Stomach smooth muscle (tissue), 2 donors: ENCODE measurements around the gene PGAP3.

Experiments
- H3K27ac ChIP-seq: one replicate; pipeline ENCODE4 v1.7.0; 2013; ENCODE audit warnings: mild to moderate bottlenecking, low read length, inconsistent platforms
- H3K27me3 ChIP-seq, 2 donors: one replicate each; pipeline ENCODE4 v1.7.0; 2013; ENCODE audit warnings: low read length in 2 of 2; ENCODE audit not compliant: insufficient read depth in 2 of 2, control insufficient read depth in 1 of 2
- H3K36me3 ChIP-seq, 2 donors: one replicate each; pipeline ENCODE4 v1.7.0; 2013; ENCODE audit warnings: low read length in 2 of 2; ENCODE audit not compliant: control insufficient read depth in 2 of 2, insufficient read depth in 2 of 2
- H3K4me1 ChIP-seq: one replicate; pipeline ENCODE4 v1.7.0; 2013; ENCODE audit warnings: low read length; ENCODE audit not compliant: control insufficient read depth, insufficient read depth
- H3K4me3 ChIP-seq, 2 donors: one replicate each; pipeline ENCODE4 v1.7.0; 2013; ENCODE audit warnings: low read length in 2 of 2
- H3K9ac ChIP-seq, 2 donors: one replicate each; pipeline ENCODE4 v1.7.0; 2013; ENCODE audit warnings: low read length in 2 of 2, mild to moderate bottlenecking in 1 of 2
- H3K9me3 ChIP-seq, 2 donors: one replicate each; pipeline ENCODE4 v1.7.0; 2013; ENCODE audit warnings: low read length in 2 of 2; ENCODE audit not compliant: control insufficient read depth in 2 of 2
- donor health status: healthy.
- donor health status: Pancreatic carcinoma.

PGAP3 gene

DNA sequence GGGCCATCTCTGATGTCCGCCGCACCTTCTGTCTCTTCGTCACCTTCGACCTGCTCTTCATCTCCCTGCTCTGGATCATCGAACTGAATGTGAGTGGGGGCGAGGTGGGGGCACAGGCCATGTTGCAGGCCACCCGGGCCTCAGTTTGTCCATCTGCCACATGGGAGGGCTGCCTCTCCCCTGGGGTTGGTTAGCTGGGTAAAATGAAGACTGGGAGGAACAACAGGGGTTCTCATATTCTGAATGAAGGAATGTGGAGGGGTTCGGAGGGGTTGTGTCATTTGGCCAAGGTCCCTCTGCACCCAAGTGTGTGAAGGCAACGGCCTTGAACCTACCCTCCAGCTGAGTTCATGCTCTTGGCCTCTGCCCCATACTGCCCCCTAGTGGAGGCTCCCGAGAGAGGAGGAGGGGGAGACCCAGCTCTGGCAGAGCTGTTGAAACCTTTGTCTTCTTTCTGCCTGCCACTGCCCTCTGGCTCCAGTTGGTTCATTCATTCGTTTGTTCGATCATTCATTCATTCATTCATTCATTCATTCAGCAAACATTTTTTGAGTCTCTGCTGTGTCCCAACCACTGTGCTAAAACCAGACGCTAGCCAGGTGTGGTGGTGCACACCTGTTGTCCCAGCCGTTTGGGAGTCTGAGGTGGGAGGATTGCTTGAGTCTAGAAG is 34.1 kb downstream of the PGAP3 start:
- Histone ChIP-seq H3K27ac (no peak overlapping the region), H3K4me3 (no peak overlapping the region), H3K9ac (no peak overlapping the region), H3K9me3 (no peaks in the 10 kb centered on the region), H3K36me3 (peaks cover 8 to 11% of the 10 kb centered on the region in 2 donors), H3K27me3 (no peaks in the 10 kb centered on the region), H3K4me1 (peaks cover 7% of the 10 kb centered on the region)

DNA sequence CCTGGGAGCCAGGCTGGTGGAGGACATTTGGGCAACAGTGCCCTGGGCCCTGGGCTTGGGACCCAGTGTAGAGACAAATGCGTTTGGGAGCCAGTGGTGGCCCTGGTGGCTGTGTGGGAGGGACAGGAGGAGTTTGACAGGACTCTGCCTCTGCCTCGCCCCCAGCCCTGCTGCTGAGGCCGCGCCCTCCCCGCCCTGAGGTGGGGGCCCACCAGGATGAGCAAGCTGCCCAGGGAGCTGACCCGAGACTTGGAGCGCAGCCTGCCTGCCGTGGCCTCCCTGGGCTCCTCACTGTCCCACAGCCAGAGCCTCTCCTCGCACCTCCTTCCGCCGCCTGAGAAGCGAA is 34.6 kb downstream of the PGAP3 start:
- Histone ChIP-seq H3K27me3 (no peaks in the 10 kb centered on the region), H3K27ac (no peak overlapping the region), H3K4me3 (no peak overlapping the region), H3K4me1 (peaks cover 7% of the 10 kb centered on the region), H3K36me3 (peaks cover 4 to 6% of the 10 kb centered on the region in 2 donors), H3K9me3 (no peaks in the 10 kb centered on the region), H3K9ac (no peak overlapping the region)

DNA sequence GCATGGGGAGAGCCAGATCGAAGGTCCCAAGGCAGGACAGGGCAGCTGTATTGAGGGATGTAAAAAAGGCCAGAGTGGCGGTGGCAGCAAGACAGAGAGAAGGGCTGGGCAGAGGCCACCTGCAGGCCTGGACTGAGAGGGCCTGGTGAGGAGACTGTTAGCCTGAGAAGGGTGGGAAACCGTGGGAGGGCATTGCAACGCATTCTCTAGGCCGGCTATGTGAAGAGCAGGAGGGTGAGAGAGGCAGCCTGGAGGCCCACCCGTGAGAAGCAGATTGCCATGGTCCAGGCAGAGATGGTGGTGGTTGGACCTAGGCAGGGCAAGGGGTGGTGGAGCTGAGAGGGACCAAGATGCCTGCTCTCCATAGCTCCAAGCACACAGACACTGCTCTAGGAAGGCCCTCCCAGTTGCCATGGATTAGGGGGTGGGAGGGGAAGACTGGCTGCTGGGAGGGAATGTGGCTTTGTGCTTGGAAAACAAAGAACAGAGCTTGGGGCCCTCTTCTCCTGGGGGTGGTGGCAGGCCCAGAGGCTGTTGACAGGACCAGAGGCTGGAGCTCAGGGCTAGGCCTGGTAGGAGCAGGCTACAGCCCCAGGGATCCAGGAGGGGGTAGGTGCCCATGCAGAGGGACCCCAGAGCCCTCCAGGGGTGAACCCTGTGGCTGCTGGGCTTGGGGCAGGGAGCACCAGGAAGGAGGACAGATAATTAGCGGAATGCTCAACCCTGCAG is 35.1 kb downstream of the PGAP3 start:
- H3K4me1 ChIP-seq: peaks cover 7% of the 10 kb centered on the region
- no peaks in the 10 kb centered on the region for H3K9me3 ChIP-seq
- H3K27ac ChIP-seq: no peak overlapping the region
- H3K4me3 ChIP-seq: no peak overlapping the region
- H3K27me3 ChIP-seq: no peaks in the 10 kb centered on the region
- H3K36me3 ChIP-seq: peaks cover under 1 to 3% of the 10 kb centered on the region in 2 donors
- no peak overlapping the region for H3K9ac ChIP-seq

DNA sequence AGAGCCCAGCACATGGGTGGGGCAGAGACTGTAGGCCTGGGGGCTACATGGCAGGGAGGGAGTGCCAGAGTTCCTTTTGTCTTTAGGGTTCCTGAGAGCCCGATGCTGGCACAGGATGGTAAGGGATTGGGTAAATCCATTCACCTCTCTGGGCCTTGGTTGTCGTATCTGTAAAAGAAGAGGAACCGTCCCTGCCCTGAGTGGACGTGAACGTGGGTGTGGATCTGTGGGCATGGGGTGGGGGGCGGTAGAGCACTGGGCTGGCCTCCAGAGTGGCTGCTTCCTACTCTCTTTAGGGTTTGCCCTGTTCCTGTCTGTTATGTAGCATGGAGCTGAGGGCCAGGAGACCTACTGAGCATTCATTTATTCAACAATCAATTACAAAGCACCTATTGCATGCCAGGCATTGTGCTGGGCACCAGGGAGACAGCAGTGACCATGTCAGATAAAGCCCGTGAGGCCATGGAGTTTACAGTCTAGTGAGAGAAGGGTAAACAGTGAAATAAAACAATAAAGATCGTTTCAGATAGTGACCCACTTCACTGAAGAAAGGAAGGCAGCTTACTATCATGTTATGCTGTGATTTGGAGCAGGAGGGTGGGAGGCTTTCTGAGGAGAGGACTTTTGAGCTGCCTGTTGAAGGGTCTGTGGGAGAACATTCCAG is 35.8 kb downstream of the PGAP3 start:
- H3K27ac ChIP-seq: no peak overlapping the region
- no peak overlapping the region for H3K9ac ChIP-seq

DNA sequence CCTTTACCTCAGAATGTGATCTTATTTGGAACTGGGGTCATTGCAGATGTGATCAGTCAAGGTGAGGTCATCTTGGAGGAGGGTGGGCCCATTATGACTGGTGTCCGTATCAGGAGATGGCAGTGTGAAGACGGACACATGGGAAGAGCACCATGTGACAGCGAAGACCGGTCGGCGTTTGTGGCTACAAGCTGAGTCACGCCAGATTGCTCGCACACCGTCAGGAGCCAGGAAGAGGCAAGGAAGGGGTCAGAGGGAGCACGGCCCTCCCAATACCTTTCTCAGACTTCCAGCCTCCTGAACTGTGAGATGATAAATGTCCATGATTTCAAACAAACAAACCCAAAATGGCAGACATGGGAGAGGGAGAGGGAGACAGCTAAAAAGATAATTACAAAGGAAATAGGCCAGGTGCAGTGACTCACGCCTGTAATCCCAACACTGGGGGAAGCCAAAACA is 37.7 kb downstream of the PGAP3 start:
- H3K4me3 ChIP-seq: no peak overlapping the region
- no peak overlapping the region for H3K9ac ChIP-seq
- peaks cover 7% of the 10 kb centered on the region for H3K4me1 ChIP-seq
- H3K36me3 ChIP-seq: no peaks in the 10 kb centered on the region
- no peaks in the 10 kb centered on the region for H3K9me3 ChIP-seq
- no peak overlapping the region for H3K27ac ChIP-seq
- no peaks in the 10 kb centered on the region for H3K27me3 ChIP-seq

More for the DNA sequence above, 35.8 kb downstream of the PGAP3 start:
- Histone ChIP-seq H3K36me3 (no peaks in the 10 kb centered on the region), H3K4me1 (peaks cover 7% of the 10 kb centered on the region), H3K4me3 (no peak overlapping the region), H3K9me3 (no peaks in the 10 kb centered on the region), H3K27me3 (no peaks in the 10 kb centered on the region)

DNA sequence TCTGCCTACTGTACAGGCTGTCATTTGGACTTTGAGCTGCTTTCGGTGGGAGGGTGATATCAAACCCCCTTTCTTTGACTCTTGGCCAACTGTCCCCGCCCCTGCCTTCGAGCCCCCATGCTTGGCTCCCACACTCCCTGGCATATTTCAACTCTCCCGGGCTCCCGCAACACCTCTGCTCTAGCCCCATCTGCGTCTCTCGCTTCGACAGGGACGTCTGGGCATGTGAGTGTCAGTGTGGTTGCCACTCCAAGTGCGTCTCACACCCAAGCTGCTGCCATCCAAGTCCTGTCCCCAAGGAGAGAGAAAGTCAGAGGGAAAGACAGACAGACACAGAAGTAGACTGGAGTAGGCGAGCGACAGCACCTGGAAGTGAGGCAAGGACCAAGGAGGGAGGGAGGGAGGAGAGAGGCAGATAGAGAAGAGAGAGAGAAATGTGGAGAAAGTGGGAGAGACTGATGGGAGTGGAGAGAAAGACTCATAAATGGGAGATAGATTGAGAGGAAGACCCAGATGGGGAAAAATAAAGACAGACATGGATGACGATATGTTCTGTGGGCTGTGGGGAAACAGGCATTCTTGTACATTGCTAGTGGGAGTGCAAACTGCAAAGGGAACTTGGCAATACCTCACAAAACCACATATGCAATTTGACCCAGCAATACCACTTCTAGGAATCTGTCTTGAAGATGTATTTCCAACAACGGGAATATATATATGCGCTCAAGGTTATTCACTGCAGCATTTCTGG is 39.1 kb downstream of the PGAP3 start:
- no peak overlapping the region for H3K9ac ChIP-seq
- no peaks in the 10 kb centered on the region for H3K36me3 ChIP-seq
- no peak overlapping the region for H3K4me3 ChIP-seq
- no peaks in the 10 kb centered on the region for H3K9me3 ChIP-seq
- peaks cover 7% of the 10 kb centered on the region for H3K4me1 ChIP-seq
- H3K27ac ChIP-seq: no peak overlapping the region
- no peaks in the 10 kb centered on the region for H3K27me3 ChIP-seq

DNA sequence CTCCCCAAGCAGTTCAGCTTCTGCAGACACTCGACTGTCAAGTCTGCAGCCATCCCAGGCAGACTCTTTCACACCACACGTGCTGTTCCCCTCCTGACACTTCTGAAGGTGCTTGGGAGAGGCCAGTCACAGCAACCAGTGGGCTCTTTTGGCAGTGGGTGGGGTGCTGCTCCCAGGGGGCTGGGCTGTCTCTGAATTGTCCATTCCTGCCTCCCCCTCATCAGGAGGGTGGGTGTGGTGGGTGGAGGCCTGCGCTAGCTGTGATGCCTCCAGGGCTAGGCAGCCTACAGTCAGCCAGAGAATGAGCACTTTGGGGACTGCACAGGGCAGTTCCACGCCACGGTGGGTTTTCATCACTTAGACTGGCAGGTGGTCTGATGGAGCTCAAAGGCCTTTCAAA is 40.6 kb downstream of the PGAP3 start:
- Histone ChIP-seq H3K36me3 (no peaks in the 10 kb centered on the region), H3K4me1 (peaks cover 3% of the 10 kb centered on the region), H3K27me3 (no peaks in the 10 kb centered on the region), H3K9ac (no peak overlapping the region), H3K27ac (no peak overlapping the region), H3K4me3 (no peak overlapping the region), H3K9me3 (no peaks in the 10 kb centered on the region)

DNA sequence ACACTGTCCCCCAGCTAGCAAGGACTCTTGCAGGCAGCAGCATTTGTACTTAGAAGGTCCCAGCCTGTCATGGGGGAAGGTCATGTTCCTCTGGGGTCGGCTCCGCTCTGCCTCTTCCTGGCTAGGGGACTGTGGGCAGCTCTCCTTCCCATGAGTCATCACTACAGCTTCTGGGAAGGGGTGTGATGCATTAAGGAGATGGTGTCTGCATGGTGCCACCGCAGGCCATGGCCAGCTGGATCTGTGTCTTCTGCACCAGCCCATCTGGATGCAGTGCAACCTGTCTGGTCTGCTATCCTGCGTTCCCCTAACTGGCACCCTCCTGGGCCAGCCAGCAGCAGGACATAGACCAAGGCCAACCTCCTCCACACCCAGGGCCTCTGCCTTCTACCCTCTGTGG is 44.6 kb downstream of the PGAP3 start:
- Histone ChIP-seq H3K4me1 (peaks cover 13% of the 10 kb centered on the region), H3K36me3 (no peaks in the 10 kb centered on the region), H3K27ac (no peak overlapping the region), H3K9me3 (no peaks in the 10 kb centered on the region), H3K4me3 (no peak overlapping the region), H3K9ac (no peak overlapping the region), H3K27me3 (no peaks in the 10 kb centered on the region)

DNA sequence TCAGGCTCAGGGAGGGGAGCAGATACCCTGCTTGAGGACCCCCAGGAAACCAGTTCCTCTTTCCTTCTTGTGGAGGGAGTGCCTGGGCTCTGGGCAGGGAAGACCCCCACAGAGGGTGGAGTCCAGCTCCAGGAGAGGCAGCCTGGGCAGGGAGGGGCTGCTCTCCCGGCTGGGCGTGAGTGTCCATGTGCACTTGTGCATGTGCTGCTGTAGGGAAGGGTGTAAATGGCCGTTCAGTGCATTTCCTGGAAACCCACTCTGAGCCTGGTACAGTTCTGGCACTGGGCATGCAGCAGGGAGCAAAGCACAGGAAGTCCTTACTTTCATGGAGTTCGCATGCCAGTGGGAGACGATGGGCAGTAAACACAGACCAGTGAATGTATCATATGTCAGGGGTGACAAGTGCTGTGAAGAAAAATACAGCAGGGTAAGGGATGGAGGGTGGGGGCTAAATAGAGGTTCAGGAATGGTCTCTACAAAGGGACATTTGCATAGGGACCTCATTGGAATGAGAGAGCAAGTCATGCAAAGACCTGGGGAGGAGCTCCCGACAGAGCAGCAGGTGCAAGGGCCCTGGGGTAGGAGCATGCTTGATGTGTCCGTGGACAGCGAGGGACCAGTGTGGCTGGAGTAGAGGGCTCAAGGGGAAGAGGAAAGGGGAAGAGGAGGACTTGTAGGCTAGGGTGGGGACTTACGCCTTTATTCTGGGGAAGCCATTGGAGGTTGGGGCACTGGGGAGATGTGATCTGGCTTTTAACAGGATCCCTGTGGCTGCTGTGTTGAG is 45.4 kb downstream of the PGAP3 start:
- no peak overlapping the region for H3K4me3 ChIP-seq
- H3K4me1 ChIP-seq: peaks cover 21% of the 10 kb centered on the region
- H3K9ac ChIP-seq: no peak overlapping the region
- no peaks in the 10 kb centered on the region for H3K36me3 ChIP-seq
- no peaks in the 10 kb centered on the region for H3K9me3 ChIP-seq
- no peak overlapping the region for H3K27ac ChIP-seq
- no peaks in the 10 kb centered on the region for H3K27me3 ChIP-seq

DNA sequence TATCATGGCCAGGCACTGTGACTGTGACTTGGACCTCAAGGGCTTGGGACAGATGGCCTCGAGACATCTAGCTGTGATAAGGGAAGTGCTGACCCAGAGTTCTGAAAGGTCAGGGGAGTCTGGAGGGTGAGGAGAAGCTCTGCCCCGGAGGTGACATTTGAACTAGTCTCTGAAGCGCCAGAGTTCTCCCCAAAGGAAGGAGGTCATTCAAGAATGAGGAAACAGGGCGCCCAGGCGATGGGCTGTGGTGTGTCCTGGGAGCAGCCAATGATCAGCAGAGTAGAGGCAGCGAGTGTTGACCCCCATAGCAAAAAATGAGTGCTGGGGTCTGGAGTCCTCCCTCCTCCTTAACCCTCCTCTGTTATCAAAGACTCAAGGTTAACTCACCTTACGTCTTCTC is 46.0 kb downstream of the PGAP3 start:
- H3K27ac ChIP-seq: no peak overlapping the region
- H3K9ac ChIP-seq: no peak overlapping the region
- H3K4me3 ChIP-seq: no peak overlapping the region
- H3K27me3 ChIP-seq: no peaks in the 10 kb centered on the region
- H3K4me1 ChIP-seq: peaks cover 21% of the 10 kb centered on the region
- H3K9me3 ChIP-seq: no peaks in the 10 kb centered on the region
- no peaks in the 10 kb centered on the region for H3K36me3 ChIP-seq
